T47D (cell line): ENCODE measurements around the gene MMAB.

Source experiments
- DNase-seq, 2 experiments: peaks; one replicate each; pipeline versions ENCODE4 v3.0.0 to v3.0.0-alpha.2; 2011 to 2012; ENCODE audit warnings: low read depth in 1 of 2, low spot score in 1 of 2
- JUND ChIP-seq: IDR thresholded peaks from 2 replicates; pipeline ENCODE4 v1.6.1; 2012; ENCODE audit warnings: low read depth
- in situ Hi-C: cut with HindIII; loops from 2 replicates; pipeline ENCODE4 v1.10.0; 2016; ENCODE audit warnings: low sequenced_read_pairs, low pct_unique_long_range_greater_than_20kb

MMAB gene

GRCh38 chr12:109558374-109559199, 14.7 kb downstream of the MMAB start:
- in situ Hi-C loops, result no loop called here
- DNase-seq, result no peak
- no peak for TF ChIP-seq JUND

GRCh38 chr12:109557805-109558204, 15.5 kb downstream of the MMAB start:
- in situ Hi-C loops, result no loop called here
- TF ChIP-seq JUND, result no peak
- no peak for DNase-seq

- DNase-seq, result no peak
- TF ChIP-seq JUND, result no peak
- in situ Hi-C loops, result no loop called here
Observed at GRCh38 chr12:109557200-109557599, 16.1 kb downstream of the MMAB start.

GRCh38 chr12:109555431-109556315, 17.6 kb downstream of the MMAB start:
- in situ Hi-C loops, result no loop called here
- no peak for DNase-seq
- no peak for TF ChIP-seq JUND

- no peak for TF ChIP-seq JUND
- in situ Hi-C loops, result no loop called here
Observed at GRCh38 chr12:109554761-109555160, 18.5 kb downstream of the MMAB start.

GRCh38 chr12:109553906-109554500, 19.3 kb downstream of the MMAB start:
- no peak for DNase-seq
- in situ Hi-C loops, result no loop called here

More at GRCh38 chr12:109554761-109555160, 18.5 kb downstream of the MMAB start:
- no peak for DNase-seq

GRCh38 chr12:109553483-109553882, 19.8 kb downstream of the MMAB start:
- no peak for DNase-seq
- in situ Hi-C loops, result no loop called here
- no peak for TF ChIP-seq JUND

More at GRCh38 chr12:109553906-109554500, 19.3 kb downstream of the MMAB start:
- no peak for TF ChIP-seq JUND

GRCh38 chr12:109552971-109553370, 20.3 kb downstream of the MMAB start:
- no peak for DNase-seq
- in situ Hi-C loops, result no loop called here
- TF ChIP-seq JUND, result no peak

GRCh38 chr12:109551108-109551507, 22.2 kb downstream of the MMAB start:
- in situ Hi-C loops, result no loop called here
- TF ChIP-seq JUND, result no peak
- no peak for DNase-seq

- DNase-seq, result no peak
- in situ Hi-C loops, result no loop called here
- TF ChIP-seq JUND, result no peak
Observed at GRCh38 chr12:109550281-109550680, 23.0 kb downstream of the MMAB start.

GRCh38 chr12:109549613-109550270, 23.6 kb downstream of the MMAB start:
- in situ Hi-C loops, result no loop called here
- no peak for DNase-seq
- TF ChIP-seq JUND, result no peak

GRCh38 chr12:109548258-109548657, 25.0 kb downstream of the MMAB start:
- in situ Hi-C loops, result no loop called here
- no peak for TF ChIP-seq JUND
- no peak for DNase-seq
